ENCODE data around the gene TTK.
"Not testable (repeated sequence)": the region's sequence is repeated elsewhere in the genome, so short reads cannot be mapped to it uniquely, and the experiment has no call there.

Gene TTK

GRCh38 chr6:80021131-80021530, 16.7 kb downstream of the TTK start:
- DNase-seq (ENCODE audit: low read depth in 1 of 2, low spot score in 1 of 2): no peak

GRCh38 chr6:80021591-80021990, 17.1 kb downstream of the TTK start:
- no peak for DNase-seq (ENCODE audit: low read depth in 1 of 2, low spot score in 1 of 2)

- no peak for DNase-seq (ENCODE audit: low read depth in 1 of 2, low spot score in 1 of 2)
Observed at GRCh38 chr6:80022803-80023202, 18.4 kb downstream of the TTK start.

GRCh38 chr6:80028589-80028988, 24.1 kb downstream of the TTK start:
- no peak for DNase-seq (ENCODE audit: low read depth in 1 of 2, low spot score in 1 of 2)

GRCh38 chr6:80029470-80029869, 25.0 kb downstream of the TTK start:
- DNase-seq (ENCODE audit: low read depth in 1 of 2, low spot score in 1 of 2): no peak

- DNase-seq (ENCODE audit: low read depth in 1 of 2, low spot score in 1 of 2): not testable (repeated sequence)
Observed at GRCh38 chr6:80048220-80048619, 43.8 kb downstream of the TTK start.

GRCh38 chr6:80060774-80061173, 56.3 kb downstream of the TTK start:
- DNase-seq (ENCODE audit: low read depth in 1 of 2, low spot score in 1 of 2): no peak

- not testable (repeated sequence) for DNase-seq (ENCODE audit: low read depth in 1 of 2, low spot score in 1 of 2)
Observed at GRCh38 chr6:80068146-80068545, 63.7 kb downstream of the TTK start.

- not testable (repeated sequence) for DNase-seq (ENCODE audit: low read depth in 1 of 2, low spot score in 1 of 2)
Observed at GRCh38 chr6:80070431-80070830, 66.0 kb downstream of the TTK start.

- no peak for DNase-seq (ENCODE audit: low read depth in 1 of 2, low spot score in 1 of 2)
Observed at GRCh38 chr6:80077067-80077466, 72.6 kb downstream of the TTK start.

GRCh38 chr6:80088637-80089036, 84.2 kb downstream of the TTK start:
- no peak for DNase-seq (ENCODE audit: low read depth in 1 of 2, low spot score in 1 of 2)

- DNase-seq (ENCODE audit: low read depth in 1 of 2, low spot score in 1 of 2): no peak
Observed at GRCh38 chr6:80091506-80091905, 87.1 kb downstream of the TTK start.
